ENCODE results near the gene KLK15.
"Not testable (repeated sequence)": the region's sequence is repeated elsewhere in the genome, so short reads cannot be mapped to it uniquely, and the experiment has no call there.

KLK15 gene

DNA sequence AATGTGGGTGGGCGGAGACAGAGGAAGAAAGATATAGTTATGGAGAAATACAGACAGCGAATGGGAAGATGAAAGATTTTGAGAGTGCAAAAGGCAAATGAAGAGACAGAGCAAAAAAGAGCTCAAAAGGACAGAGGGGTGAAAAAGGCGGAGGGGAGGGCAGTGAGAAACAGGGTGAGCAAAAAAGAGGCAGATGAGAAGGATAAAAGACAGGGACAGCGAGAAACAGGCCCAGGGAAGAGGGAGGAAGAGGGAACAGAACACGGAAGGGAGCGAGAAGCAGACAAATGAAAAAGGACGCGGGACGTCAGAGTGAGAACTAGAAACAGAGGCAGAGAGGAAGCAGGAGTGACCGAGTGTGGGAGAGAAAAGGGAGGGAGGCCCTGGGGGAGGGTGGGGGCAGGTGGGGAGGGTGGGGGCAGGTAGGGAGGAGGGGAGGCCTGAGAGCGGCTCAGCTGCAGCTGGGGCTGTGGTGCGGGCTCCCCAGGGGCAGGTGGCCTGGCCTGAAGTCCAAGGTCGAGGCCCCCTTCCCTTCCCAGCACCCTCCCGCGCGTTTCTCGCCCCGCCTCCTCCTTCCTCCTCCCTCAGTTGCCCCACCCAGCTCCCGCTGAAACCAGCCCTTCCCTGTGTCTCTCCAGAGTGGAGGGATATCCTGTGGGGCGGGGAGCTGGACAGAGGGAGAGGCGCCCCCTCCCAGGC is 12.7 kb downstream of the KLK15 start:
- no peak for DNase-seq (ENCODE audit: low spot score)

GRCh38 chr19:50820086-50820485 is 13.3 kb downstream of the KLK15 start:
- no peak for DNase-seq (ENCODE audit: low spot score)

DNA sequence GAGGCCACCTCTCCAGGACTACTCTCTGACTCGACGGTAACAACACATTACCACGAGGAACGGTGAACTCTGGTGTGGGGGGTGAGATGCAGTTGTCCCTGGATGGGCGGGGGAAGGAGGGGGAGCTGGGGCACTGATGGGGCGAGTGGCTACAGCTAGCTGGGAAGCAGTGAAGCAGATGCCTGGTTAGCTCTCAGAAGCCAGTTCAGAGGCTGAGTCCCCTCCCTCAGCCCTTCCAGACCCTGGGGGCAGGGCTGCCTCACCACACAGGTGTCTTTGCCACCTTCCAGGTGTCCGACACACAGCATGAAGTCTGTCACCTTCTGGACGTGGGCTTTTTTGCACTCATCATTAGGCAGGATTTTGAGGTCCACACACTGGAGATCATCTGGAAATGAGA is 13.7 kb downstream of the KLK15 start:
- DNase-seq (ENCODE audit: low spot score) = no peak

- no peak for DNase-seq (ENCODE audit: low spot score)
Observed at GRCh38 chr19:50818859-50819472, 14.4 kb downstream of the KLK15 start.

- DNase-seq (ENCODE audit: low spot score) = peak; percentile 54
Observed at GRCh38 chr19:50817941-50818858, 15.2 kb downstream of the KLK15 start.

DNA sequence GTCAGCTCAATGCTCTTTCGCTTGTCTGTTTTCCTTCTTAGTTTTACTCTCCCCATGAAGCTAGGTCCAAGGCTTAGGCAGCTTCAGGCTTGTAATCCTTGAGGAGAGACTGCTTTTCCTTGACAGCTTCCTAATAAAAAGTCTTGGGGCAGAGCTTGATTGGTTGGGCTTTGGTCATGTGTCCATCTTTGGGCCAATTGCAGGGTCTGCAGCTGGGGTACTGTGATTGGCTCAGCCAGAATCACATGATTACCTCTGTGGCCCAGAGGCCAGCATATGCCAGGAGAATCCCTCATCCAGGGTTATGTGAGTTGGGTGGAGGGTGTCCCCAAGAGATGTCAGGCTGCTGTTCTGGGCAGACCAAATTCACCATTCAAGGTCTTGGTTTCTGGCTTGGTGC is 17.9 kb downstream of the KLK15 start:
- no peak for DNase-seq (ENCODE audit: low spot score)

DNA sequence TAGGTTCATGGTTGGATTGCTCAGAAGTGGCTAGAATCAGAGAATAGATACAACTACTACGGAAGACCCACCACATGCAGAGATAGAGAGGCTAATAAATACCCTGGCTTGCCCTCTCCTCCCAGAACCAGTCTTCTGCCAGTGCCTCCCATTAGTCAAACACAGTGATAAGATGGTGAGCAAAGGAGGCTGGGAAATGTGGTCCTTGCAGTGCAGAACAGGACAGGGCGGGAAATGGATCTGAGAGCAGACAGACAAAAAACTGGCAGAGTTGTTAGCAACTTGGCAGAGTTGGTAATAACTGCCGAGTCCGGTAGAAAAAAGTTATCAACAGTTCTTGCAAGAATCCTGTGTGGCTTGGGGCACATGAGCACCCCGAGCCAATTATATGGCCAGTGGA is 18.5 kb downstream of the KLK15 start:
- no peak for DNase-seq (ENCODE audit: low spot score)

DNA sequence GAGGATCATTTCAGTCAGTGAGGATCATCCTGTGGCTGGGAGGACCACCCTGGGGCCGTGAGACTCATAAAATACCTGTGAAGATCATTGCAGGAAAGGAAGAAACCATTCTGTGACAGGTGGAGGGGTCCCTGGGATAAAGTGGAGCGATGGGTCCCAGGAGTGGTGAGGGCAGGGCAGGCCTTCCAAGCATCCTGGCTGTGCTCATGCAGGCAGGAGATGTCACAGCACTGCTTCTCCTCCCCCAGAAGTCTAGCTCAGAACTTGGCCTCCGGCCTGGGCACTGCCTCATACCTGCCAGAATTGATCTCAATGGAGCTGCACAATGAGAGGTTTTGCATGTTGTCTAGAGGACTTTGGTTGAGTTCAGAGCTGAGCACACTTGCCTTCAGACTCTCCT is 20.9 kb downstream of the KLK15 start:
- no peak for DNase-seq (ENCODE audit: low spot score)

DNA sequence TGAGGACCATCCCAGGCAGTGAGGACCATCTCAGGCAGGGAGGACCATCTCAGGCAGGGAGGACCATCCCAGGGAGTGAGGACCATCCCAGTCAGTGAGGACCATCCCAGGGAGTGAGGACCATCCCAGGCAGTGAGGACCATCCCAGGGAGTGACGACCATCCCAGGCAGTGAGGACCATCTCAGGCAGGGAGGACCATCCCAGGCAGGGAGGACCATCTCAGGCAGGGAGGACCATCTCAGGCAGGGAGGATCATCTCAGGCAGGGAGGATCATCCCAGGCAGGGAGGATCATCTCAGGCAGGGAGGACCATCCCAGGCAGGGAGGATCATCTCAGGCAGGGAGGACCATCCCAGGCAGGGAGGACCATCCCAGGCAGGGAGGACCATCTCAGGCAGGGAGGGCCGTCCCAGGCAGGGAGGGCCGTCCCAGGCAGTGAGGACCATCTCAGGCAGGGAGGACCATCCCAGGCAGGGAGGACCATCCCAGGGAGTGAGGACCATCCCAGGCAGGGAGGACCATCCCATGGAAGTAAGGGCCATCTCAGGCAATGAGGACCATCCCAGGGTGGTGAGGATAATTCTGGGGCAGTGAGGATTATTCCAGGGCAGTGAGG is 21.6 kb downstream of the KLK15 start:
- DNase-seq (ENCODE audit: low spot score) = not testable (repeated sequence)

DNA sequence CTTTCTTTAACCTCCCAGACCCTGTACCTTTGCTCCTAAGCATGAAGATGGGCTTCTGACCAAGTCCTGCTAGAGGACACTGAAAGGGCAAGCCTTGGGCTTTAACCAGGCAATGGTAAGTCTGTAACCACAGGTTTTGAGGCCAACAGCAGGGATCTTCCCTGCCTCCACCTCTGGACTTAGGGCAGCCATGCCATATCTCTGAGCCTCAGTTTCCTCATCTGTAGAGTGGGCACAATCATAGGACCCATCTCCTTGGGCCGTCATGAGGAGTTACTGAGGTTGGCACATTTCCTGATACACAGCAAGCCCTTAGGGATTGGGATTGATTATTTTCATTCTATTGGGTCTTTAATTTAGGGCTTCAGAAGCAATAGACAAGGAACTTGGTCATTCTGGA is 24.5 kb downstream of the KLK15 start:
- DNase-seq (ENCODE audit: low spot score) = no peak

- peak; percentile 96 for DNase-seq (ENCODE audit: low spot score)
Observed at GRCh38 chr19:50804420-50805272, 28.7 kb downstream of the KLK15 start.

GRCh38 chr19:50803633-50804419 is 29.5 kb downstream of the KLK15 start:
- DNase-seq (ENCODE audit: low spot score) = peak; percentile 15

DNA sequence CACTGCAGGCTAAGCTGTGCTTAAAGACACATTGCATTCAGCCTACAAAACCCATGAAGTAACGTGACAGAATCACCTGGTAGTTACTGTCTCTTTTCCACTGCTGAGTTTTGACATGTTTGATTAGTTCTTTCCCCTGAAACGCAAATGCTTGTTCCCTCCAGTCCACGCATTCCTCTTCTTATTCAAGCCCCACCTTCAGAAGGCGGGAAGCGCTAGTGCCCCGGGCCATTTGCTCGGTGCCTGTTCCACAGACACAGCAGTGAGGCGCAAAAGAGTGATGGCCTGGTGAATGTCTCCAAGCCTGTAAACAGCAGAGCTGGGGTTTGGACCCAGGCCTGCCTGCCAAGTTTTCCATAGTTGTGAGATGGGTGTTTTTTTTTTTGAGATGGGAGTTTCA is 32.3 kb downstream of the KLK15 start:
- no peak for DNase-seq (ENCODE audit: low spot score)

DNA sequence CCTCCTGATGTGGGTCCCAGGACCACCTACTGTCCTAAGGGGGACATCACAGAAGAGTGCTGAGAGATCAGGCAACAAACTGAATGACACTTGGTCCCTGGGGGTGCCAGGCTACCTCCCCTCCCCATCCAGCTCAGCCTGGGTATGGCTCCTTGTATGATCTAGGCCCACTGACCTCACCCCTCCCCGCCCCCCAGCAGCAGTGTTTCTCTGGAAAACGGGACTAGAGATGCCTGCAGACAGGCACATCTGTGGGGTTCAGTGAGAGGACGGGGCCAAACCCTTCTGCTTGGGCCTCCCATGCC is 33.9 kb downstream of the KLK15 start:
- no peak for DNase-seq (ENCODE audit: low spot score)

DNA sequence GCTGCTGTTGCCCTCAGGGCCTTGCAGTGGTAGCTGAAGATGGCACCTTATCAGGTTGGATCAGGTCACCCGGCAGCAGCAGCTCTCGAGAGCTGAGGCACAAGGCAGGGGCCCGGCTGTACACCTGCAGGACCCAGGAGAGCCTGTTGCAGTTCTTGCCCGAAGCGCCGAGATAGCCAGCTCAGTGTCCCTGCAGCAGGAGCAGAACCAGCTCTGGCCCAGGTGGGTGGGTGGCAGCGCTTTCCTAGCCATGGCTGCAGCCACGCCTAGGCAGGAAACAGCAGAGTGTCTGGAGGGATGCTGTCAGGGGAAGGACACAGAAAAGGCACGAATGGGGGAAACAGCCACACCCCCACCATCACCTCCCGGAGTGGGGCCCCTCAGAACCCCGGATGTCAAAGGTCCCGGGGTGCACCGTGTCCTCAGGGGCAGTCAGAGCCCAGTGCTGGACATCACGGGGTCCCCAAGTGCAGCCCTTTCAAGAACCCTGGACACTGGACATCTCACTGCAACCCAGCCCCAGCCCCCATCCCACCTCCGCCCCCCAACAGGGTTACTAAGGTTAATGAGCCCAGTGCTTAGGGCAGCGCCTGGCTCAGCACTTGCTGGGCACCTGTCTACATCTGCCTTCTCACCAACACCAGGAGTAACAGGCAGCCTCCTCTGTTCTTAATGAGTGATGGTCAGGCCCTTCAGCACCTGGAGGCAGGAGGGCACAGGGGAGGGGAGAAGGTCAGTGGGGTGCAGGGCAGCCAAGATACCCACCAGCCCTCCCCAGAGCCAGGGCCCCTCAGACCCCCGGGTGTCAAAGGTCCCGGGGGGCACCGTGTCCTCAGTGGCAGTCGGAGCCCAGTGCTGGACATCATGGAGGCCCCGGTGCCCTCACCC is 34.5 kb downstream of the KLK15 start:
- DNase-seq (ENCODE audit: low spot score) = no peak

GRCh38 chr19:50797781-50798658 is 35.4 kb downstream of the KLK15 start:
- no peak for DNase-seq (ENCODE audit: low spot score)

DNA sequence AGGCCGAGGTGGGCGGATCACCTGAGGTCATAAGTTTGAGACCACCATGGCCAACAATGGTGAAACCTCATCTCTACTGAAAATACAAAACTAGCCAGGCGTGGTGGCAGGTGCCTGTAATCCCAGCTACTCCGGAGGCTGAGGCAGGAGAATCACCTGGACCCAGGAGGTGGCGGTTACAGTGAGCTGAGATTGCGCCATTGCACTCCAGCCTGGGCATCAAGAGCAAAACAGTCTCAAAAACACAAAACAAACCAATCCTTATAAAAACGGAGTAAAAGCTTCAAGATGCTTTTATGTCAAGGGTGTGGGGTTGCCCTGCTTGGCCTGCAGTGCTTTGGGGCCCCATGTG is 36.0 kb downstream of the KLK15 start:
- DNase-seq (ENCODE audit: low spot score) = no peak

DNA sequence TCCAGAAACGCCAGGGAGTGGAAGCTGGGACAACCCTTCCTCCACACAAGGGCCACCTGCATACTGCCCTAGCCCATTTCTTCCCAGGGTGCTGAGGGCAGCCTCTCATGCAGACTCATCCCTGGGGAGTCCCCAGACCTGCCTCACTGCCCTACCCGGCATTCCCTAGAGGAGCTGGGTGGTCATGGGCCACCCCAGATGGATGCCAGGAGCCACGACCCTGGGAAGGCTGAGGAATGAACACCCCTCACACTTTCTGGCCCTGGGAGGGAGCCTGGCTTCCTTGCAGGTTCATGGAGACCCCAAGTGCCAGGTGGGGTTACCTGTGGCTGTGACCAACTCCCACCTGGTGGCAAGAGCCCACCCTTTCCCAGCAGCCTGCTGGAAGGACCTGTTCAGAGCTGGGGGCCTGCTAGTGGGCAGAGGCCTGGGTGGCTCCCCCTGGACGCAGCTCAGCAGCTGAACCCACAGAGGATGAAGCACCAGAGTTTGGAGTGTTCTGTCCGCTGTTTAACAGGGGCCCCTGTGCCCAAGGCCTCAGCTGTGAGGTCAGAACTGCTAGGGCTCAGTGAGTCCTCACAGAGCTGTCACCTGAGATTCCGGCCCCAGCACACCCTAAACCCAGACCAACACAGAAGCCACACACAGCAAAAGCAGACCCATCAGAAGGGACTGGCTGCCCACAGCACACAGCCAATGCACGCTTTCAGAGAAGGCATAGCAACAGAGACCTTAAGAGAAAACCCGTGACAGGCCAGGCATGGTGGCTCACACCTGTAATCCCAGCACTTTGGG is 36.5 kb downstream of the KLK15 start:
- DNase-seq (ENCODE audit: low spot score) = no peak
